ENCODE data around the gene CABLES2. TPM values are rescaled to one million over a fixed set of nuclear protein-coding genes. Genes with fewer than 3 reads are reported as not detected.
A peak's percentile ranks its signal among the peaks of the same experiment; 100 is the strongest.

The CABLES2 gene
- total RNA-seq, 1 experiment from 2014 or later, result 12.4 TPM

DNA sequence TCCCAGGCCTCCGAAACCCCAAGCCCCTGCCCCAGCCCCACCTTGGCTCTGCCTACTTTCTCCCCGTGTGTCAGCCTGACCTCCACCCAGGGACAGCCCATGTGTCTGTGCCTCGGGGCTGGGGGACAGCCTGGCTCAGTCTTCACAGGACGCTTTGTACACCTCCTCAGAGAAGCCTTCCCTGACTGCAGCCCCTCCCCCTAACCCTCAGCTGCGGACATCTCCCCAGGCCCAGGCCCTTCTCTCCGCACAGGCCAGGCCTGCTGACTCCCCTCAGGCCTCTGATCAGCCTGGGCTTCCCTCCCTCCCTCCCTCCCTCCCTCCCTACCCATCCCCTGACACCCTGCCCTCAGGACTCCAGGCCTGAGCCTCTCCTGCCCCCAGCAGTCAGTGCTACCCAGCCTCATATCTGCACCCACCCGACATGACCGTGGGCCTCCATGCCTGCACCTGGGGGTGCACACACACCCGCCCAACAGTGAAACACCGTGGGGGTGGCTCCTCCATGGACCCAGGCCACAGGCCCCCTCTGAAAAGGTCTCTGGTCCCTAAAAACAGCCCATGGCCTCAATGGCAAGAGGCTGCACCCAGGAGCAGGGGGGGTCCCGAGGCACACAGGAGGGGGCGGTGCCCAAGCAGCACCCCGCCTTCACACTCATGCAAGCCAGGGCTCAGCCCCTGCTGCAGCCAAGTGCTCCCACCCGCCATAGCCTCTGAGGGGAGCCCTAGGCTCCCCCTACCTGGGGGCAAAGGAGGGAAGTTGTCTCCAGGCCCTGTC lies 52.9 kb downstream of the CABLES2 start:
- H3K9me2 ChIP-seq (replicated peaks; ENCODE audit: low read length), result no peaks in the 10 kb centered on the region
- BruUV-seq (replicated peaks), result no TSS peak
- intact Hi-C loops (cut with micrococcal nuclease), result no loop called here
- H3K4me1 ChIP-seq (ENCODE audit: insufficient read depth, low read length), result peaks cover 86% of the 10 kb centered on the region
- ChIA-PET POLR2A (ENCODE audit: unreplicated experiment) (no interaction called here), CTCF (no interaction called here)
- no peak overlapping the region for H3K4me3 ChIP-seq (ENCODE audit: low read length)
- peaks cover 8% of the 10 kb centered on the region for H3F3A ChIP-seq (ENCODE audit: low read length, unreplicated experiment)
- H2AFZ ChIP-seq (ENCODE audit: low read length), result no peak overlapping the region
- peak overlapping the region; percentile 79 for H3K9ac ChIP-seq (ENCODE audit: low read length)
- H4K20me1 ChIP-seq (ENCODE audit: low read length), result no peaks in the 10 kb centered on the region
- ATAC-seq (no peak), DNase-seq (no peak)
- peaks cover 49% of the 10 kb centered on the region for H3K36me3 ChIP-seq (ENCODE audit: low read depth, low read length)
- H3K27ac ChIP-seq (ENCODE audit: low read length), result peak overlapping the region; percentile 93
- H3K79me2 ChIP-seq (ENCODE audit: low read length), result peaks cover 78% of the 10 kb centered on the region
- no peaks in the 10 kb centered on the region for H3K27me3 ChIP-seq (ENCODE audit: low read length)
- no peaks in the 10 kb centered on the region for H3K9me3 ChIP-seq (ENCODE audit: low read length)
- TF ChIP-seq, protein P1, sequence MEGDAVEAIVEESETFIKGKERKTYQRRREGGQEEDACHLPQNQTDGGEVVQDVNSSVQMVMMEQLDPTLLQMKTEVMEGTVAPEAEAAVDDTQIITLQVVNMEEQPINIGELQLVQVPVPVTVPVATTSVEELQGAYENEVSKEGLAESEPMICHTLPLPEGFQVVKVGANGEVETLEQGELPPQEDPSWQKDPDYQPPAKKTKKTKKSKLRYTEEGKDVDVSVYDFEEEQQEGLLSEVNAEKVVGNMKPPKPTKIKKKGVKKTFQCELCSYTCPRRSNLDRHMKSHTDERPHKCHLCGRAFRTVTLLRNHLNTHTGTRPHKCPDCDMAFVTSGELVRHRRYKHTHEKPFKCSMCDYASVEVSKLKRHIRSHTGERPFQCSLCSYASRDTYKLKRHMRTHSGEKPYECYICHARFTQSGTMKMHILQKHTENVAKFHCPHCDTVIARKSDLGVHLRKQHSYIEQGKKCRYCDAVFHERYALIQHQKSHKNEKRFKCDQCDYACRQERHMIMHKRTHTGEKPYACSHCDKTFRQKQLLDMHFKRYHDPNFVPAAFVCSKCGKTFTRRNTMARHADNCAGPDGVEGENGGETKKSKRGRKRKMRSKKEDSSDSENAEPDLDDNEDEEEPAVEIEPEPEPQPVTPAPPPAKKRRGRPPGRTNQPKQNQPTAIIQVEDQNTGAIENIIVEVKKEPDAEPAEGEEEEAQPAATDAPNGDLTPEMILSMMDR (conservative IDR thresholded peaks at IDR 0.05; ENCODE audit: low read depth, low read length), result no peak
- no peak for TF ChIP-seq EZH2 (IDR thresholded peaks at IDR 0.05; ENCODE audit: low read length, unreplicated experiment)
- no peak for TF ChIP-seq EZH2phosphoT487 (IDR thresholded peaks at IDR 0.05; ENCODE audit: borderline replicate concordance, low read length)
- no peak overlapping the region for H3K4me2 ChIP-seq (ENCODE audit: low read length)

DNA sequence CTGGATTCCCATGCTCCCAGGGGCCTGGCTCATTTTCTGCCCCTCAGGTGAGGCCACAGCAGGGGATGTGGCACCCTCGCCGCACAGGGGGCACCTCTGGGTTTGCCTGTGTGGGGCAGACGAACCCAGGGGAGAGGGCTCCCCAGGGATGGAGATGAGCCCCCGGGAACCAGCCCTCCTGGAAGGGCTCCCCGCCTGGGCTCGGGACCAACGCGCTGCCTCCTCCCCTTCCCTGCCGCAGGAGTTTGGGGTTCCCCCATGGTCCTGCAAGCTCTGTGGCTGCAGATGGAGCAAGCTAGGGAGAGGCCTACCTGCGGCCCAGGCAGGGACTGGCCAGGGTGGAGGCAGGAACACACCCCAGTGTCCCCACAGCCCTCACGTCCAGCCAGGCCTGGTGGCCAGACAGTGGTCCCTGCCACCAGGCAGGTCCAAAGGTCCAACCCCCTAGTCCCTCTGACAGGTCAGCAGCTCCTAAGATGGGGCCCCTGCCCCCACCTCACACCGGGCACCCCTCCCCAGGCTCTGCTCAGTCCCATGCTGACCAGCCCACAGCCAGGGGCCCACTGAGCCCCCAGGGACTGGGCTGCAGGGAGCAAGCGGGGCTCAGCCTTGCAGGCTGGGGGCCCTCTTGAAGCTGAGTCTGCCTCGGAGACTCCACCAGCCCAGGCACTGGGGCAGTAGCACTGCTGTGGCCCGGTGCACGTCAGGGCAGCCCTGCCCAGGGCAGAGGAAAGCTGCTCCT lies 53.6 kb downstream of the CABLES2 start:
- intact Hi-C loops (cut with micrococcal nuclease), result no loop called here
- H3K79me2 ChIP-seq (ENCODE audit: low read length), result peaks cover 70% of the 10 kb centered on the region
- ATAC-seq (no peak), DNase-seq (no peak)
- BruUV-seq (replicated peaks), result no TSS peak
- H3K4me3 ChIP-seq (ENCODE audit: low read length), result no peak overlapping the region
- H3K27me3 ChIP-seq (ENCODE audit: low read length), result no peaks in the 10 kb centered on the region
- H3K4me1 ChIP-seq (ENCODE audit: insufficient read depth, low read length), result peaks cover 78% of the 10 kb centered on the region
- peak overlapping the region; percentile 34; the same call in 1 of the 2 replicates for H3K9ac ChIP-seq (ENCODE audit: low read length)
- no peak overlapping the region for H2AFZ ChIP-seq (ENCODE audit: low read length)
- 0 out of 2 replicates have a peak overlapping the region, but pooled peaks have one; percentile 18 for H3K4me2 ChIP-seq (ENCODE audit: low read length)
- H3F3A ChIP-seq (ENCODE audit: low read length, unreplicated experiment), result peaks cover 8% of the 10 kb centered on the region
- ChIA-PET POLR2A (ENCODE audit: unreplicated experiment) (no interaction called here), CTCF (interaction anchor here (1.0 kb wide), 2 partner anchors 22 to 29 kb away, joined by 3 to 4 read pairs; no protein-coding TSS in a partner anchor)
- TF ChIP-seq EZH2phosphoT487 (IDR thresholded peaks at IDR 0.05; ENCODE audit: borderline replicate concordance, low read length), result no peak
- TF ChIP-seq, protein P1 (conservative IDR thresholded peaks at IDR 0.05; ENCODE audit: low read depth, low read length), result no peak
- TF ChIP-seq EZH2 (IDR thresholded peaks at IDR 0.05; ENCODE audit: low read length, unreplicated experiment), result no peak
- H3K9me3 ChIP-seq (ENCODE audit: low read length), result no peaks in the 10 kb centered on the region
- no peaks in the 10 kb centered on the region for H4K20me1 ChIP-seq (ENCODE audit: low read length)
- peaks cover 54% of the 10 kb centered on the region for H3K36me3 ChIP-seq (ENCODE audit: low read depth, low read length)
- H3K27ac ChIP-seq (ENCODE audit: low read length), result peak overlapping the region; percentile 51
- H3K9me2 ChIP-seq (replicated peaks; ENCODE audit: low read length), result no peaks in the 10 kb centered on the region

All from PC-3 (cell line).